ENCODE results near the gene SDCCAG8. TPM values are rescaled to one million over a fixed set of nuclear protein-coding genes. Genes with fewer than 3 reads are reported as not detected.
A peak's percentile ranks its signal among the peaks of the same experiment; 100 is the strongest.

The SDCCAG8 gene
- total and polyA plus RNA-seq, 11 donors = 7.8 to 36.6 (median 21.6) TPM

DNA sequence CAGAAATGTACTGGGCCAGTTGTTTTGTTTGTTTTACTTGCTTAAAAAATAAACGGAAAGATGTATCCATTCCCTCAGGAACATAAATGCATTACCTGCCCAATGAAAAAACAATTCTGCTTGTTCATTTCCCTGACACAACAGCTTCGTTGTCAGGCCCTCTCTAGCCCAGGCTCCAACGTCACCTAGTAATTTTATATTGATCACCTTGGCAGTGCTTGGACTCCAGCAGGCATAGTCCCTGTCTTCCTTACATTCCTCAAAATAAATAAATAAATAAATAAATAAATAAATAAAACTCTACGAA is 2.0 kb upstream of the SDCCAG8 start:
- DNase-seq (no peak), ATAC-seq (no peak)
- peak overlapping the region; percentile 93 to 98 (median 96) for H3K27ac ChIP-seq
- no peak for TF ChIP-seq POLR2A (IDR thresholded peaks at IDR 0.05)
- TF ChIP-seq, protein P1, sequence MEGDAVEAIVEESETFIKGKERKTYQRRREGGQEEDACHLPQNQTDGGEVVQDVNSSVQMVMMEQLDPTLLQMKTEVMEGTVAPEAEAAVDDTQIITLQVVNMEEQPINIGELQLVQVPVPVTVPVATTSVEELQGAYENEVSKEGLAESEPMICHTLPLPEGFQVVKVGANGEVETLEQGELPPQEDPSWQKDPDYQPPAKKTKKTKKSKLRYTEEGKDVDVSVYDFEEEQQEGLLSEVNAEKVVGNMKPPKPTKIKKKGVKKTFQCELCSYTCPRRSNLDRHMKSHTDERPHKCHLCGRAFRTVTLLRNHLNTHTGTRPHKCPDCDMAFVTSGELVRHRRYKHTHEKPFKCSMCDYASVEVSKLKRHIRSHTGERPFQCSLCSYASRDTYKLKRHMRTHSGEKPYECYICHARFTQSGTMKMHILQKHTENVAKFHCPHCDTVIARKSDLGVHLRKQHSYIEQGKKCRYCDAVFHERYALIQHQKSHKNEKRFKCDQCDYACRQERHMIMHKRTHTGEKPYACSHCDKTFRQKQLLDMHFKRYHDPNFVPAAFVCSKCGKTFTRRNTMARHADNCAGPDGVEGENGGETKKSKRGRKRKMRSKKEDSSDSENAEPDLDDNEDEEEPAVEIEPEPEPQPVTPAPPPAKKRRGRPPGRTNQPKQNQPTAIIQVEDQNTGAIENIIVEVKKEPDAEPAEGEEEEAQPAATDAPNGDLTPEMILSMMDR (IDR thresholded peaks at IDR 0.05) = no peak
- H3K4me3 ChIP-seq = peak overlapping the region; percentile 72 to 100 (median 84)
- WGBS, 4 donors = 0 to 1% (median 0%) methylated on average over 4 of the region's 4 CpGs
- no peaks in the 10 kb centered on the region for H3K9me3 ChIP-seq
- intact Hi-C loops (cut with DNase I) = loop anchor here in 4 of 10 donors (5.0 to 10.0 kb wide), 5 partner anchors 42 to 1581 kb away; partner anchors contain the start of genes ADSS2 (in 1 of the 4) and COX20 (in 1 of the 4)
- peaks cover 4 to 71% (median 47%) of the 10 kb centered on the region in 12 donors for H3K4me1 ChIP-seq
- H3K27me3 ChIP-seq = no peaks in the 10 kb centered on the region
- no peaks in the 10 kb centered on the region for H3K36me3 ChIP-seq

DNA sequence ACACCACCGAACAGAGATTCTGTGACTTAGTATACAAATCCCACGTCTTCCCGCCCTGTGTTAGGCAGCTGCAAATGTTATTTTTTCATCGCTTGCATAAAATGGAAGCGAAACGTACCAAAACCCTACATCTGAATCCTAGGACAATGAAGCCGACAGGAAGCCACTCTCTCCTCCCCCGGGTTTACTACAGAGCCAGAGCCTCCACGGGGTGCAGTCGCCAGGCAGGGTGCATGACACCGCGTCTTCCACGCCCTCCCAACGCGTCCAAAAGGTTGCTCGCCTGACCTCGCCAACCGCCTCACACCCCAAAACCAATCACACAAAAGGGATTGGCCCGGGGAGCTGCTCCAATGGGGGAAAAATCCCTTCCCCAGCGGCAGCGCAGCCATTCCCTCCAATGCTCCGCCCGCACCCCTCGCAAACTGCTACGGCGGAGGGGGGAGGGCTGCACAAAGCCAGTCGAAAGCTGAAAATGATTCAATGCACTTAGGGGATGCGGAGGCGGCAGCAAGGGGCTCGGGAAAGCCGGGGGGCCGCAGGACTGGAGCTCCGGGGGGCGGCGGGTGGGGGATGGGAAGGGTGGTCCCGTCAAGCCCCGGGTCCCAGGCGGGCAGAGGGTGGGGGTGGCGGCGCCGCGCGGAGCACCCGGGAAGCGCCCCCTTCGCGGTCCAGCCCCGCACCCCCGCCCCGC is 1.5 kb upstream of the SDCCAG8 start:
- Histone ChIP-seq H3K27me3 (no peaks in the 10 kb centered on the region), H3K27ac (peak overlapping the region; percentile 93 to 98 (median 96)), H3K4me3 (peak overlapping the region; percentile 72 to 100 (median 84)), H3K9me3 (no peaks in the 10 kb centered on the region), H3K36me3 (no peaks in the 10 kb centered on the region), H3K4me1 (peaks cover 4 to 67% (median 44%) of the 10 kb centered on the region in 12 donors)
- intact Hi-C loops (cut with DNase I) = loop anchor here in 4 of 10 donors (5.0 to 10.0 kb wide), 5 partner anchors 42 to 1580 kb away; partner anchors contain the start of genes ADSS2 (in 1 of the 4) and COX20 (in 1 of the 4)
- DNase-seq (peak; percentile 67 to 76 (median 74)), ATAC-seq (peak in 3 of 4 donors; percentile 10 to 34 (median 21))
- 0 to 1% (median 1%) methylated on average over 24 to 50 of the region's 50 CpGs for WGBS, 4 donors
- TF ChIP-seq, protein P1 (IDR thresholded peaks at IDR 0.05) = peak in 1 of 12 donors; percentile 11
- no peak for TF ChIP-seq POLR2A (IDR thresholded peaks at IDR 0.05)

- DNase-seq (peak; percentile 96 to 97 (median 96)), ATAC-seq (peak; percentile 75 to 85 (median 82))
- intact Hi-C loops (cut with DNase I) = loop anchor here in 4 of 10 donors (5.0 to 10.0 kb wide), 6 partner anchors 43 to 1580 kb away; partner anchors contain the start of genes ADSS2 (in 2 of the 4) and COX20 (in 1 of the 4)
- H3K4me3 ChIP-seq = peak within 1 kb of the TSS; percentile 72 to 100 (median 84)
- H3K27ac ChIP-seq = peak within 1 kb of the TSS; percentile 93 to 98 (median 96)
- TF ChIP-seq, protein P1 (IDR thresholded peaks at IDR 0.05) = peak in 2 of 12 donors; percentile 1 to 21
- TF ChIP-seq POLR2A (IDR thresholded peaks at IDR 0.05) = peak in 1 of 2 donors; percentile 75
- H3K36me3 ChIP-seq = no peaks in the 10 kb centered on the region
- peaks cover 4 to 66% (median 38%) of the 10 kb centered on the region in 12 donors for H3K4me1 ChIP-seq
- no peaks in the 10 kb centered on the region for H3K27me3 ChIP-seq
- whole genome bisulfite sequencing, 4 donors = 0% methylated on average over 12 to 74 of the region's 74 CpGs
- H3K9me3 ChIP-seq = no peaks in the 10 kb centered on the region
Measured at GRCh38 chr1:243254927-243255790, 682 bp upstream of the SDCCAG8 start, which contains the start of gene CEP170. Gene CEP170, minus strand, starts transcription at chr1:243255281. Its CDS starts 30,001 bp downstream, at chr1:243225280.
